ENCODE measurements around the gene AGXT.

The AGXT gene

DNA sequence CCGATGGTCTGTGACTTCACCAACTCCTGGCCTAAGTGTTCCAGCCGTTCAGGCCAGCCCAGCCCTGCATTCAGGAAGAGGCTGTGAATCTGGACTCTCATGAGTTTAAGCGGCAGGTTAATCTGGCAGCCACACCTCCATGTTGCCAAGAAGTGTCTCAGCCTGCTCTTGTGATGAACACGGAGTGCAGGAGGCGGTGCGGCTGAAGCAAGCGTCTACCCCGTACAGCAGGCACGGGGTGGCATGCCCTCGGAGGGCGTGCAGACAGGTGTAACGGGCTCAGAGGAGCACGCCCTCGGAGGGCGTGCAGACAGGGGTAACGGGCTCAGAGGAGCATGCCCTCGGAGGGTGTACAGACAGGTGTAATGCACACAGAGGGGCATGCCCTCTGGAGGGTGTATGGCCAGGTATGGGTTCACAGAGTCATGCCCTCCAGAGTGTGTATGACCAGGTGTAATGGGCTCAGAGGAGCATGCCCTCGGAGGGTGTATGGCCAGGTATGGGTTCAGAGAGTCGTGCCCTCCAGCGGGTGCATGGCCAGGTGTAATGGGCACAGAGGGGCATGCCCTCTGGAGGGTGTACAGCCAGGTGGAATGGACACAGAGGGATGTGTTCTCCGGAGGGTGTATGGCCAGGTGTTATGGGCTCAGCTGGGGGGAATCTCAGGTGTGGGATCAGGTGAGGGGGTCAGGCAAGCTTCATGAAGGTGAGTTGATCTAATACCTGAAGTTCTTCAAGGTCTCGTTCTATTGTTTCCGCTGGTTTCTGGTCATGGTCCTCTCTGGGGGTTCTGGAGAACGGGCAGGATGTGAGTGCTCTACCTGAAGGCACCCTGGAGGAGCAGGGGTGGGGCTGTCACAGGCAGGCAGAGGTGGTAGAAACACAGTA, 60.1 kb downstream of the AGXT start:
- no peak overlapping the region for H3K4me3 ChIP-seq (ENCODE audit: low read depth in 1 of 5, low read length in 5 of 5)
- H3K4me1 ChIP-seq (ENCODE audit: control insufficient read depth in 5 of 5, insufficient read depth in 5 of 5, low read length in 5 of 5) = peaks cover 0 to 6% (median 0%) of the 10 kb centered on the region in 5 donors
- H3K36me3 ChIP-seq (ENCODE audit: control insufficient read depth in 5 of 5, insufficient read depth in 5 of 5, low read length in 5 of 5) = no peaks in the 10 kb centered on the region
- H3K27me3 ChIP-seq (ENCODE audit: control insufficient read depth in 5 of 5, insufficient read depth in 4 of 5, low read length in 5 of 5) = peaks cover 0 to 5% (median 2%) of the 10 kb centered on the region in 5 donors
- peaks cover 0 to 7% (median 6%) of the 10 kb centered on the region in 5 donors for H3K9me3 ChIP-seq (ENCODE audit: control insufficient read depth in 5 of 5, low read length in 5 of 5)
- no peak overlapping the region for H3K9ac ChIP-seq (ENCODE audit: low read length in 5 of 5)
- H3K27ac ChIP-seq (ENCODE audit: low read depth, low read length) = no peak overlapping the region

DNA sequence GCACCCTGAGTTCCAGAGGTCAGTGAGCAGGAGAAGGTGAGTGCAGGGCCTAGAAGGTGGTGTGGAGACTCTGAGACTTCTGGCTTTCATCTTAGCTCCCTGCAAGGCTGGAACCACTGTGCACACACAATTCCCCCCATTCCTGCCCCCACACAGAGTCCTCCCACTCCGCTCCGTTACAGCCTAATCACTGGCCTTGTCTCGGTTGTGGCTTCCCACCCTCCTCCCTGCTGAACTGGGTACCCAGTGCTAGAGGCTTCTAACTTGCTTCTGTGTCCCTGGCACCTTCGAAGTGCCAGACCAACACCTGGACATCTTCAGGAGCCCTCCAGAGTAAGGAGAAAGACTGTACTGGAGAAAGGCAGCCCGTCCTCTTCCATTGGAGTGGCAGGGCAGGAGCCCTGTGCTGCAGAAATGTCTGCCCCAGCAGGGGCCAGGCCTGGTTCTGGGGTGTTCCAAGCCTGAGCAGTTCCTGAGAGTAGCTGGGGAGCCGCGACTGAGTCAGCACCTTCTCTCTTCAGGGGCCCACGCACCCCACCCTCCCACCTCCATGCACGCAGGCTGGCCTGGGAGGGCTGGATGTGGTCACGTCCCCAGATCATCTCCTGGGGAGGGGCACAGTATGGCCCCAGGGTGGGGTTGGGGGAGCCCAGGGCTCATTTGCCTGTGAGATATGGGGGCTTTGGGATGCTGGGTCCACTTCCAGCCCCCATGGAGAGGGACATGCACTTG, 60.9 kb downstream of the AGXT start:
- H3K36me3 ChIP-seq (ENCODE audit: control insufficient read depth in 5 of 5, insufficient read depth in 5 of 5, low read length in 5 of 5) = no peaks in the 10 kb centered on the region
- no peak overlapping the region for H3K4me3 ChIP-seq (ENCODE audit: low read depth in 1 of 5, low read length in 5 of 5)
- H3K4me1 ChIP-seq (ENCODE audit: control insufficient read depth in 5 of 5, insufficient read depth in 5 of 5, low read length in 5 of 5) = peaks cover 0 to 6% (median 0%) of the 10 kb centered on the region in 5 donors
- H3K27ac ChIP-seq (ENCODE audit: low read depth, low read length) = no peak overlapping the region
- peaks cover 0 to 7% (median 6%) of the 10 kb centered on the region in 5 donors for H3K9me3 ChIP-seq (ENCODE audit: control insufficient read depth in 5 of 5, low read length in 5 of 5)
- peaks cover 0 to 5% (median 2%) of the 10 kb centered on the region in 5 donors for H3K27me3 ChIP-seq (ENCODE audit: control insufficient read depth in 5 of 5, insufficient read depth in 4 of 5, low read length in 5 of 5)
- H3K9ac ChIP-seq (ENCODE audit: low read length in 5 of 5) = no peak overlapping the region
